ENCODE data around the gene TCF12.

The TCF12 gene

DNA sequence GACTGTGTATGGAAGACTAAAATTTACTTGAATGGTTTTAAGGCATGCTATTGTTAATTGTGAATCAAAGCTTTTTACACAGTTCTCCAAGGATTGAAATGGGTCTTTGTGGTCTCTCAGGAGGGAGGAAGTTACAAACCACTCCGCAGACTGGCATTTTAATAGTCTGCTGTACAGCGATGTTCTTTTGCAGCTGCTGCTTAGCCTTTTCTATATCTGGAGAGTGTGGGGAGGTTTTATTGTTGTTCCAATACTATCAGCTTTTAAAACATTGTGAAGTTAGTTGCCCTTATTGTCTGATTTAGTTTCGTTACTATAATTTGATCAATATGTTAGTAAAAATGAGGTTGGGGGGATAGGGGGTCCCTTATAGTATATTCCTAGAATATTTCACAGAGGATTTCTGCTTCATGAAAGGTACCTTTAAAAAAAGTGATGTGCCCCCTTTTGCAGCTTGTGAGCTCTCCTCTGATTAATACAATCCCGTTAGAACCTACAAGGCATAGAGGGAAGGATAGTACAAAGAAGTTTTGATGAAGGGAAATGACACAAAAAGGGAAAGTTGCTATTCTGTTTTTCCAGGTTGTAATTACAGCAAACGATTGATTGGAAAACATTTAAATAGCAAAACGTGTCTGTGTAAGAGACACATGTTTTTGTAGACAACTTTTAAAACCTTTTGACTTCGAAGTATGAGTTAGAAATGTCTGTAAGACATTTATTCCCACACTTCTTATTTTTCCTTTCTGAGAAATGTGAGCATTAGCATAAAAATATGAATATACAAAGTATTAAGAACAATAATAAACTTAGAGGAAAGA, 299.5 kb downstream of the TCF12 start:
- peak overlapping the region; percentile 9 for H3K4me2 ChIP-seq (ENCODE audit: low read depth, low read length, poor library complexity, severe bottlenecking)
- no peaks in the 10 kb centered on the region for H3K79me2 ChIP-seq (ENCODE audit: insufficient read depth, low read length)

DNA sequence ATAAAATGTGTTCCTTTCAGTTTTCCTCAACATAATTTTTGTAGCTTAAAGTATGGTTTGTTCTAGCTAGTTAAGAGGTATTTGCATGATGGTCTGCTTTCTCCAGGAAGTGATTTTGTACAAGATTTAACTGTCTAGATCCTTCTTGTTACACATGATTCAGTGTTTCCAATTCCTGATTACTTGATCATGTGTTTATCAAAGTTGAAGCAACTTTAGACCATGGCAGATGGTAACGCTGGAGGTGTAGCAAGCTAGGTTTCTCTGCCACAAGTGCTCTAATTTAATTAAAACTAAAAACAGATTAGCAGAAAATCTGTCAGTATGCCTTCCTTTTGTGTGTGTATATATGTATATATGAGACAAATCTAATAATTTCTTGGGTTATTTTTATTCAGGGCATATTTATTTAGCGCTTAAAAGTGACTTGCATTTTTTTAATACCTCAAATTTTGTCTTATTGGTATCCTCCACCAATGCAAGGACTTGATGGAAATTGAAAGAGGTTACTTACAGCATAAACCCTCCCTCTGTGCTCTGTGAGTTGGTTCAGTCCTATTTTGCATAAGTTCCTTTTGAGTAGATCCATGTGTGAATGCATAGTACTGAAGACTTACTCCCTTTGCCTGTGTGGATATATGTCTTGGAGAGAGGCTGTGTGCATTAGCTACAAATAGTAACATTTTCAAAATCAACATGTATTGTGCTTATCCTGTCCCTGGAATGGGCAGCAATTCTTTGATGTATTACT, 300.6 kb downstream of the TCF12 start:
- no peaks in the 10 kb centered on the region for H3K79me2 ChIP-seq (ENCODE audit: insufficient read depth, low read length)
- H2AFZ ChIP-seq (ENCODE audit: low read length), result no peak overlapping the region
- no peaks in the 10 kb centered on the region for H3K36me3 ChIP-seq (ENCODE audit: insufficient read depth, low read length)
- H3F3A ChIP-seq (ENCODE audit: low read depth), result no peaks in the 10 kb centered on the region
- H3K4me3 ChIP-seq (ENCODE audit: low read length, poor library complexity, severe bottlenecking), result no peak overlapping the region
- no peaks in the 10 kb centered on the region for H3K27me3 ChIP-seq (ENCODE audit: insufficient read depth, low read length, poor library complexity, severe bottlenecking)
- H4K20me1 ChIP-seq (ENCODE audit: insufficient read depth, low read length, poor library complexity, severe bottlenecking), result peaks cover 67% of the 10 kb centered on the region
- no peak overlapping the region for H3K4me2 ChIP-seq (ENCODE audit: low read depth, low read length, poor library complexity, severe bottlenecking)
- H3K4me1 ChIP-seq (ENCODE audit: insufficient read depth, low read length, poor library complexity, severe bottlenecking), result peaks cover 16% of the 10 kb centered on the region
- H3K9me3 ChIP-seq (ENCODE audit: insufficient read depth, low read depth, low read length), result no peaks in the 10 kb centered on the region
- H3K9me2 ChIP-seq (replicated peaks; ENCODE audit: low read depth, low read length), result no peaks in the 10 kb centered on the region
- no peak overlapping the region for H3K9ac ChIP-seq (ENCODE audit: low read depth, low read length, poor library complexity, severe bottlenecking)
- TF ChIP-seq, protein P1, sequence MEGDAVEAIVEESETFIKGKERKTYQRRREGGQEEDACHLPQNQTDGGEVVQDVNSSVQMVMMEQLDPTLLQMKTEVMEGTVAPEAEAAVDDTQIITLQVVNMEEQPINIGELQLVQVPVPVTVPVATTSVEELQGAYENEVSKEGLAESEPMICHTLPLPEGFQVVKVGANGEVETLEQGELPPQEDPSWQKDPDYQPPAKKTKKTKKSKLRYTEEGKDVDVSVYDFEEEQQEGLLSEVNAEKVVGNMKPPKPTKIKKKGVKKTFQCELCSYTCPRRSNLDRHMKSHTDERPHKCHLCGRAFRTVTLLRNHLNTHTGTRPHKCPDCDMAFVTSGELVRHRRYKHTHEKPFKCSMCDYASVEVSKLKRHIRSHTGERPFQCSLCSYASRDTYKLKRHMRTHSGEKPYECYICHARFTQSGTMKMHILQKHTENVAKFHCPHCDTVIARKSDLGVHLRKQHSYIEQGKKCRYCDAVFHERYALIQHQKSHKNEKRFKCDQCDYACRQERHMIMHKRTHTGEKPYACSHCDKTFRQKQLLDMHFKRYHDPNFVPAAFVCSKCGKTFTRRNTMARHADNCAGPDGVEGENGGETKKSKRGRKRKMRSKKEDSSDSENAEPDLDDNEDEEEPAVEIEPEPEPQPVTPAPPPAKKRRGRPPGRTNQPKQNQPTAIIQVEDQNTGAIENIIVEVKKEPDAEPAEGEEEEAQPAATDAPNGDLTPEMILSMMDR (conservative IDR thresholded peaks at IDR 0.05; ENCODE audit: low read length), result no peak
- no peak for TF ChIP-seq EZH2phosphoT487 (IDR thresholded peaks at IDR 0.05; ENCODE audit: borderline replicate concordance)

More for the DNA sequence above, 299.5 kb downstream of the TCF12 start:
- TF ChIP-seq EZH2phosphoT487 (IDR thresholded peaks at IDR 0.05; ENCODE audit: borderline replicate concordance), result no peak
- H3K4me3 ChIP-seq (ENCODE audit: low read length, poor library complexity, severe bottlenecking), result no peak overlapping the region
- H3K36me3 ChIP-seq (ENCODE audit: insufficient read depth, low read length), result no peaks in the 10 kb centered on the region
- H2AFZ ChIP-seq (ENCODE audit: low read length), result no peak overlapping the region
- H3K9ac ChIP-seq (ENCODE audit: low read depth, low read length, poor library complexity, severe bottlenecking), result no peak overlapping the region
- no peaks in the 10 kb centered on the region for H3K9me3 ChIP-seq (ENCODE audit: insufficient read depth, low read depth, low read length)
- no peaks in the 10 kb centered on the region for H3K27me3 ChIP-seq (ENCODE audit: insufficient read depth, low read length, poor library complexity, severe bottlenecking)
- no peaks in the 10 kb centered on the region for H3K9me2 ChIP-seq (replicated peaks; ENCODE audit: low read depth, low read length)
- H4K20me1 ChIP-seq (ENCODE audit: insufficient read depth, low read length, poor library complexity, severe bottlenecking), result peaks cover 66% of the 10 kb centered on the region
- no peaks in the 10 kb centered on the region for H3F3A ChIP-seq (ENCODE audit: low read depth)
- H3K4me1 ChIP-seq (ENCODE audit: insufficient read depth, low read length, poor library complexity, severe bottlenecking), result peaks cover 14% of the 10 kb centered on the region

DNA sequence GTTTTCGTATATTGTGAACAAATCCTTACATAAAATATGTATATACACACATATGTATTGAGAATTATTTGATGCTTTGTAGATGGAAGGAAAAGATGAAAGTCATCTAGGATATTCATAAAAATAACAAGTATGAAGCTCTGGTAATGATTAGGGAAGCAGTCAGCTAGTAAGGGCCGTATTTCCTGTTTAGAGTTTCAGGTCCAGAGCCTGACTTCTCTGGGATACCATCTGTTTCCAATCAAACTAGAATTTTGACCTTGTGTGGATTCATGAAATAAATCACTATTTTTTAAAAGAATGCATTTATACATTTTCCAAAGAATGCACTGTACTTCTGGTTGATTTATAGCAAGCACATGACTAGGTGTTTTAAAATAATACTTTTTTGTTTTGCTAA, 301.8 kb downstream of the TCF12 start:
- H3K27me3 ChIP-seq (ENCODE audit: insufficient read depth, low read length, poor library complexity, severe bottlenecking), result no peaks in the 10 kb centered on the region
- H3K4me3 ChIP-seq (ENCODE audit: low read length, poor library complexity, severe bottlenecking), result no peak overlapping the region
- H3K9me3 ChIP-seq (ENCODE audit: insufficient read depth, low read depth, low read length), result no peaks in the 10 kb centered on the region
- no peak overlapping the region for H3K4me2 ChIP-seq (ENCODE audit: low read depth, low read length, poor library complexity, severe bottlenecking)
- no peak for TF ChIP-seq EZH2phosphoT487 (IDR thresholded peaks at IDR 0.05; ENCODE audit: borderline replicate concordance)
- TF ChIP-seq, protein P1 (conservative IDR thresholded peaks at IDR 0.05; ENCODE audit: low read length), result no peak
- no peaks in the 10 kb centered on the region for H3K79me2 ChIP-seq (ENCODE audit: insufficient read depth, low read length)
- H4K20me1 ChIP-seq (ENCODE audit: insufficient read depth, low read length, poor library complexity, severe bottlenecking), result peaks cover 67% of the 10 kb centered on the region
- no peak overlapping the region for H2AFZ ChIP-seq (ENCODE audit: low read length)
- peaks cover 26% of the 10 kb centered on the region for H3K4me1 ChIP-seq (ENCODE audit: insufficient read depth, low read length, poor library complexity, severe bottlenecking)
- H3K36me3 ChIP-seq (ENCODE audit: insufficient read depth, low read length), result no peaks in the 10 kb centered on the region
- no peak overlapping the region for H3K9ac ChIP-seq (ENCODE audit: low read depth, low read length, poor library complexity, severe bottlenecking)
- no peaks in the 10 kb centered on the region for H3F3A ChIP-seq (ENCODE audit: low read depth)
- H3K9me2 ChIP-seq (replicated peaks; ENCODE audit: low read depth, low read length), result no peaks in the 10 kb centered on the region
